Measurements from ENCODE around the gene CLDN7.

Gene CLDN7

GRCh38 chr17:7239091-7240027 lies 22.9 kb downstream of the CLDN7 start, which contains the start of gene PHF23:
Gene PHF23, minus strand, starts transcription at chr17:7239457. Its CDS starts 178 bp downstream, at chr17:7239279.
- DNase-seq, result peak; percentile 90

GRCh38 chr17:7238420-7239090 lies 23.7 kb downstream of the CLDN7 start:
- DNase-seq, result peak; percentile 63

GRCh38 chr17:7237761-7238419 lies 24.4 kb downstream of the CLDN7 start:
- DNase-seq, result peak; percentile 57

- DNase-seq, result no peak
These were observed 25.0 kb downstream of the CLDN7 start for GRCh38 chr17:7237266-7237760.

GRCh38 chr17:7236808-7237207 lies 25.5 kb downstream of the CLDN7 start:
- no peak for DNase-seq

GRCh38 chr17:7235693-7236665 lies 26.3 kb downstream of the CLDN7 start:
- DNase-seq, result no peak

- DNase-seq, result peak; percentile 99
These were observed 28.0 kb downstream of the CLDN7 start, which contains the start of gene DVL2 for GRCh38 chr17:7234083-7234951. Gene DVL2, minus strand, starts transcription at chr17:7234517. Its CDS starts 255 bp downstream, at chr17:7234262.

GRCh38 chr17:7233701-7234082 lies 28.6 kb downstream of the CLDN7 start:
- DNase-seq, result no peak

- DNase-seq, result no peak
These were observed 30.2 kb downstream of the CLDN7 start for GRCh38 chr17:7232114-7232513.

GRCh38 chr17:7229504-7229903 lies 32.8 kb downstream of the CLDN7 start:
- no peak for DNase-seq

GRCh38 chr17:7228920-7229319 lies 33.4 kb downstream of the CLDN7 start:
- no peak for DNase-seq

GRCh38 chr17:7226721-7227710 lies 35.3 kb downstream of the CLDN7 start:
- no peak for DNase-seq

GRCh38 chr17:7225711-7226331 lies 36.5 kb downstream of the CLDN7 start:
- DNase-seq, result no peak

GRCh38 chr17:7224661-7225111 lies 37.6 kb downstream of the CLDN7 start:
- no peak for DNase-seq

GRCh38 chr17:7224110-7224509 lies 38.2 kb downstream of the CLDN7 start:
- no peak for DNase-seq

GRCh38 chr17:7223375-7223774 lies 38.9 kb downstream of the CLDN7 start:
- DNase-seq, result no peak

- DNase-seq, result no peak
These were observed 39.3 kb downstream of the CLDN7 start for GRCh38 chr17:7222972-7223292.

GRCh38 chr17:7222093-7222971 lies 39.9 kb downstream of the CLDN7 start:
- no peak for DNase-seq

Data from right kidney (tissue), 1 donor.